Mucosa of rectum (tissue), 2 donors: ENCODE data around the gene GNB1L.

Experiments
- H3K27ac ChIP-seq, 2 donors: one replicate each; pipeline ENCODE4 v1.7.0; 2013; ENCODE audit warnings: inconsistent platforms in 2 of 2, low read depth in 2 of 2, low read length in 2 of 2
- H3K27me3 ChIP-seq, 2 donors: one replicate each; pipeline ENCODE4 v1.7.0; 2013; ENCODE audit warnings: low read length in 2 of 2; ENCODE audit not compliant: control insufficient read depth in 2 of 2, insufficient read depth in 2 of 2
- H3K36me3 ChIP-seq, 2 donors: one replicate each; pipeline ENCODE4 v1.7.0; 2013; ENCODE audit warnings: low read length in 2 of 2; ENCODE audit not compliant: control insufficient read depth in 2 of 2, insufficient read depth in 2 of 2
- H3K4me1 ChIP-seq, 2 donors: one replicate each; pipeline ENCODE4 v1.7.0; 2013; ENCODE audit warnings: low read length in 2 of 2, mild to moderate bottlenecking in 1 of 2; ENCODE audit not compliant: control insufficient read depth in 2 of 2, insufficient read depth in 2 of 2
- H3K4me3 ChIP-seq, 2 donors: one replicate each; pipeline ENCODE4 v1.7.0; 2013; ENCODE audit warnings: low read length in 2 of 2
- H3K9ac ChIP-seq, 2 donors: one replicate each; pipeline ENCODE4 v1.7.0; 2013; ENCODE audit warnings: low read length in 2 of 2, low read depth in 1 of 2, mild to moderate bottlenecking in 1 of 2
- H3K9me3 ChIP-seq, 2 donors: one replicate each; pipeline ENCODE4 v1.7.0; 2013; ENCODE audit warnings: low read length in 2 of 2; ENCODE audit not compliant: control insufficient read depth in 2 of 2
- donor health status: healthy.
- donor health status: Normal muscosa, but diverticular disease.

Gene GNB1L

GRCh38 chr22:19738664-19739447, 115.8 kb downstream of the GNB1L start:
- Histone ChIP-seq H3K9me3 (no peaks in the 10 kb centered on the region), H3K9ac (no peak overlapping the region), H3K4me3 (no peak overlapping the region), H3K4me1 (no peaks in the 10 kb centered on the region), H3K27ac (no peak overlapping the region), H3K36me3 (no peaks in the 10 kb centered on the region), H3K27me3 (peaks cover 0 to 3% of the 10 kb centered on the region in 2 donors)

GRCh38 chr22:19737846-19738663, 116.6 kb downstream of the GNB1L start:
- H3K9me3 ChIP-seq = no peaks in the 10 kb centered on the region
- no peak overlapping the region for H3K27ac ChIP-seq
- no peaks in the 10 kb centered on the region for H3K4me1 ChIP-seq
- no peak overlapping the region for H3K9ac ChIP-seq
- H3K4me3 ChIP-seq = no peak overlapping the region
- peaks cover 0 to 3% of the 10 kb centered on the region in 2 donors for H3K27me3 ChIP-seq
- H3K36me3 ChIP-seq = no peaks in the 10 kb centered on the region

DNA sequence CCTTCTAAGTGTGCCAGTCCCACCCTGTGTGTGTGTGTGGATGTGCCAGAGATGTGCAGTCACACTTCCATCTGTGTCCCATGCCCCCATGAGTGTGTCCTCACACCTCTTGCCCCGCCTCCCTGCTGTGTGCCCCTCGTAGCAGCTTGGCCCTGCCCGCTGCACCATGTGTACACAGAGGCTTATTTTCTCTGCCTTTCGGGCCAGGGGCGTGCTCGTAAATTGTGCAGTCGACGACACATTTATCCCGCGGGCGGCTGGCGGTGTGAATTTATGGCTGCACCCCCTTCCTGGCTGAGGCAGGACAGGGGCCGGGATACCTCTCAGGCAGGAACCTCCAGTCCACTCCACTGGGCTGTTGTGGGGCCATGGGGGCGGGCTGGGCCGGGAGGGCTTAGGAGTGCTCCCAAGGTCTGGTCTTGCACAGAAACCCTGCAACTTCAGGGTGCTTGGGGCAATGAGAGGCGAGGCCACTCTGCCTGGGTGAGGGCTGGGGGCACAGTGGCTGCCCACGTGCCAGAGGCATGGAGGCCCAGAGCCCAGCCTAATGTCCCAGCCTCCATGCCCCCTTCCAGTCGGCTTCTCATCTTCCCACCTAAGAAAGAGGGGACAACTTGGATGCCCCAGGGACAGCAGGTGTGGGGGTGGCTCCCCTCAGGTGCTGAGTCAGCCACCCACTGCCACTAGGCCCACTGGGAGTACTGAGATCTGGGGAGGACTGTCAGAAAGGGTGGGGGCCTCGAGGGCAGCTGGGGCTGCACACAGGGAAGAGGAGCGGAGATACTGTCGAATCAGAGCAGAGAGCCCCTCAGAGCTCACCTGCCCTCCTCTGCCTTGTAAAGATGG, 118.8 kb downstream of the GNB1L start:
- Histone ChIP-seq H3K9me3 (no peaks in the 10 kb centered on the region), H3K27me3 (peaks cover 0 to 5% of the 10 kb centered on the region in 2 donors), H3K27ac (no peak overlapping the region), H3K4me3 (no peak overlapping the region), H3K4me1 (peaks cover 0 to 1% of the 10 kb centered on the region in 2 donors), H3K36me3 (no peaks in the 10 kb centered on the region), H3K9ac (no peak overlapping the region)

DNA sequence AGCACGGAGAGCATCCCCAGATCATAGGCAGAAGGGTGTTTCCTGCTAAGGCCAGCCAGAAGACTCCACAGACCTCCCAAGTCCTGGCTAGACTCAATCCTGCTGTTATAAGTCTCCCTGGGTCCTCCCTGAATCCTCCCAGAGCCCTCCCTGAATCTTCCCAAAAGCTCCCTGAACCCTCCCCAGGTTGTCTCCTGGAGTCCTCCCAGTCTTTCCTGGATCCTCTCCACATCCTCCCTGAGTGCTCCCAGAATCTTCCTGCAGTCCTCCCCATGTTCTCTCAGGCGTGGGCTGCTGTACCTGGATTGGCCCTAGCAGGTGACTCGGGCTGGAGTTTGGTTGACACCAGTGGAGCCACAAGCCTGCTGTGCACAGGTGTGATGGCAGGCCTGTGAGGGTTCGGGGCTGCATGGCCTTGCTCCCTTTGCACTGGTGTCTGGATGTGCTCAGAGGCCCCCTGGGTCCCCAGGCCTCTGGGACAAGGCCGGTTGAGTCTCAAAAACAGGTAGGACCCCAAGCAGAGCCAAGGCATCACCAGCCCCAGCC, 119.8 kb downstream of the GNB1L start:
- no peaks in the 10 kb centered on the region for H3K9me3 ChIP-seq
- H3K36me3 ChIP-seq = no peaks in the 10 kb centered on the region
- H3K27ac ChIP-seq = no peak overlapping the region
- H3K9ac ChIP-seq = no peak overlapping the region
- peaks cover 6 to 9% of the 10 kb centered on the region in 2 donors for H3K4me1 ChIP-seq
- no peak overlapping the region for H3K4me3 ChIP-seq
- H3K27me3 ChIP-seq = peaks cover 0 to 5% of the 10 kb centered on the region in 2 donors

DNA sequence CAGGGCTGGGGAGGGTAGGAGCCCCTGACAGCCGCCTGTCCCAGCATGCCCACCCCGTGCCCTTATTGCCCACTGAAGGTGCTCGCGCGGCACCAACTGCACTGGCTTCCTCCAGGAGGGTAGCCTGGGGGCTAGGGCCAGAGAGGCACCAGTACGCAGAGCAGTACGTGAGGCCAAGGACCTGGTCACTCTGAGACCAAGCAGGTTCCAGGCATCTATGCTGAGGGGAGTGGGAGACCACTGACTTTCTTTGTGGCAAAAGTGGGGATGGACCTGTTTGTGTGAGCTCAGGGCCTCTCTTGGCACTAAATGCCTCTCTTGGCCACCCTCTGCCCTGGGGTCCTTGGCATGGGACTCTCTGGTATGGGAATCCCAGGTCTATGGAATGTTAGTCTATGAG, 120.5 kb downstream of the GNB1L start:
- H3K27me3 ChIP-seq = peaks cover 0 to 5% of the 10 kb centered on the region in 2 donors
- no peak overlapping the region for H3K27ac ChIP-seq
- no peaks in the 10 kb centered on the region for H3K9me3 ChIP-seq
- H3K4me1 ChIP-seq = peaks cover 6 to 9% of the 10 kb centered on the region in 2 donors
- no peak overlapping the region for H3K9ac ChIP-seq
- H3K36me3 ChIP-seq = no peaks in the 10 kb centered on the region
- no peak overlapping the region for H3K4me3 ChIP-seq

DNA sequence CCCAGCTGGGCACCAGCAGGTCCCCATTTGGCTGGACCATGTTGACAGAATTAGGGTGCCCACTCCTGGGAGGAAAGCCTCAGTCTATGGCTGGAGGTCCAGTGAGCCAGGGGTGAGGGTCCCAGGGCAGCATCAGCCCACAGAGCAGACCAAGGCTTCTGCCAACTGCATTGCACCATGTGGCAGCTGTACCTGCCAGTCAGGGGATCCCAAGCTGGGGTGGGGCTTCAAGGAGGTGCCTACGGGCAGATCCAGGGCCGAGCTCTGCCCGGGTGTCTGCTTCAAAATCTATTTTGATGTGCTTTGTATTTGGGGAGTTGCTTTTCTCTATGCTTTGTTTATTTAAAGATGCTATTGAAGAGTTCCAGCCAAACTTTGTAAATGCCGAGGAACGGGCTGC, 120.9 kb downstream of the GNB1L start:
- Histone ChIP-seq H3K27ac (no peak overlapping the region), H3K9ac (no peak overlapping the region), H3K4me3 (no peak overlapping the region), H3K36me3 (no peaks in the 10 kb centered on the region), H3K9me3 (no peaks in the 10 kb centered on the region), H3K4me1 (peaks cover 6 to 9% of the 10 kb centered on the region in 2 donors), H3K27me3 (peaks cover 0 to 4% of the 10 kb centered on the region in 2 donors)
